Chondrocyte (in vitro differentiated cells): ENCODE data around the gene CTDP1. TPM values are rescaled to one million over a fixed set of nuclear protein-coding genes. Genes with fewer than 3 reads are reported as not detected.

Source experiments
- DNase-seq: peaks from one replicate; pipeline ENCODE4 v3.0.0; 2021; ENCODE audit warnings: mixed read lengths, low spot score
- H3K27ac Mint-ChIP-seq: one replicate; pipeline ENCODE4 v1.8.0; 2021; ENCODE audit warnings: mild to moderate bottlenecking, moderate library complexity, mixed read lengths; ENCODE audit not compliant: unreplicated experiment
- H3K27me3 Mint-ChIP-seq: 2 replicates; pipeline ENCODE4 v1.8.0; 2021; ENCODE audit warnings: low read depth, mixed read lengths
- H3K36me3 Mint-ChIP-seq: 2 replicates; pipeline ENCODE4 v1.8.0; 2021; ENCODE audit warnings: low read depth, mixed read lengths
- H3K4me1 Mint-ChIP-seq: 2 replicates; pipeline ENCODE4 v1.8.0; 2021; ENCODE audit warnings: low read depth, mild to moderate bottlenecking, mixed read lengths
- H3K4me3 Mint-ChIP-seq: one replicate; pipeline ENCODE4 v1.8.0; 2021; ENCODE audit warnings: mild to moderate bottlenecking, moderate library complexity, mixed read lengths; ENCODE audit not compliant: unreplicated experiment
- H3K9me3 Mint-ChIP-seq: 2 replicates; pipeline ENCODE4 v1.8.0; 2021; ENCODE audit warnings: low read depth, mixed read lengths
- total RNA-seq: library from RNA; stranded (reverse); gene quantifications from 3 replicates; pipeline ENCODE4 v1.2.1, GENCODE V29; 2021
- TF ChIP-seq, protein P1 (sequence below): fragments of 200-600 bp; sonication (generic); IDR thresholded peaks from 2 replicates; pipeline ENCODE4 v1.5.0; 2021; ENCODE audit warnings: antibody characterized with exemption, mild to moderate bottlenecking, moderate library complexity

Gene CTDP1
- total RNA-seq, 1 donor from 2014 or later, result 21.0 TPM

DNA sequence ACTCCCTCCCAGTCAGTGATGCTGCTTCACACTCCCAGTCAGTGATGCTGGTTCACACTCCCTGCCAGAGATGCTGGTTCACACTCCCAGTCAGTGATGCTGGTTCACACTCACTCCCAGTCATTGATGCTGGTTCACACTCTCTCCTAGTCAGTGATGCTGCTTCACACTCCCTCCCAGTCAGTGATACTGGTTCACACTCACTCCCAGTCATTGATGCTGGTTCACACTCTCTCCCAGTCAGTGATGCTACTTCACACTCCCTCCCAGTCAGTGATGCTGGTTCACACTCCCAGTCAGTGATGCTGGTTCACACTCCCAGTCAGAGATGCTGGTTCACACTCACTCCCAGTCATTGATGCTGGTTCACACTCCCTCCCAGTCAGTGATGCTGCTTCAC lies 83.8 kb downstream of the CTDP1 start:
- Mint-ChIP-seq H3K4me3 (no peak overlapping the region), H3K27me3 (peaks cover 7% of the 10 kb centered on the region), H3K27ac (no peak overlapping the region), H3K4me1 (no peaks in the 10 kb centered on the region), H3K36me3 (peaks cover 11% of the 10 kb centered on the region), H3K9me3 (peaks cover 45% of the 10 kb centered on the region)
- no peak for DNase-seq
- TF ChIP-seq, protein P1, sequence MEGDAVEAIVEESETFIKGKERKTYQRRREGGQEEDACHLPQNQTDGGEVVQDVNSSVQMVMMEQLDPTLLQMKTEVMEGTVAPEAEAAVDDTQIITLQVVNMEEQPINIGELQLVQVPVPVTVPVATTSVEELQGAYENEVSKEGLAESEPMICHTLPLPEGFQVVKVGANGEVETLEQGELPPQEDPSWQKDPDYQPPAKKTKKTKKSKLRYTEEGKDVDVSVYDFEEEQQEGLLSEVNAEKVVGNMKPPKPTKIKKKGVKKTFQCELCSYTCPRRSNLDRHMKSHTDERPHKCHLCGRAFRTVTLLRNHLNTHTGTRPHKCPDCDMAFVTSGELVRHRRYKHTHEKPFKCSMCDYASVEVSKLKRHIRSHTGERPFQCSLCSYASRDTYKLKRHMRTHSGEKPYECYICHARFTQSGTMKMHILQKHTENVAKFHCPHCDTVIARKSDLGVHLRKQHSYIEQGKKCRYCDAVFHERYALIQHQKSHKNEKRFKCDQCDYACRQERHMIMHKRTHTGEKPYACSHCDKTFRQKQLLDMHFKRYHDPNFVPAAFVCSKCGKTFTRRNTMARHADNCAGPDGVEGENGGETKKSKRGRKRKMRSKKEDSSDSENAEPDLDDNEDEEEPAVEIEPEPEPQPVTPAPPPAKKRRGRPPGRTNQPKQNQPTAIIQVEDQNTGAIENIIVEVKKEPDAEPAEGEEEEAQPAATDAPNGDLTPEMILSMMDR, result no peak

DNA sequence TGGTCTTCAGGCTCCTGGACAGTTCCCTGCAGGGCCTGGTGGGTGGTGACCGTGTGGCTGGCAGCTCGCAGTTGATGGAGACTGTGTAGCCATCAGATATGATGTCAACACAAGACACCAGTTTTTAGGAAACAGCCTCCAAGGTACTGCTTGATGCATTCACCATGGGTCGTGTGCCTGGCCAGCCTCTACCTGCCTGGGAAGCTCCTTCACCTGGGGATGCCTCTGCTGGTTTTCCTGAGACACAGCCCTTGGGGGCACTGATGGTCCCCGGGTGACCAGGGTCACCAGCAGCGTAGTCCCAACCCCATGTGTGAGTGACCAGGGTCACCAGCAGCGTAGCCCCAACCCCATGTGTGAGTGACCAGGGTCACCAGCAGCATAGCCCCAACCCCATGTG lies 84.5 kb downstream of the CTDP1 start:
- no peak overlapping the region for H3K27ac Mint-ChIP-seq
- peaks cover 10% of the 10 kb centered on the region for H3K27me3 Mint-ChIP-seq
- H3K36me3 Mint-ChIP-seq, result peaks cover 8% of the 10 kb centered on the region
- TF ChIP-seq, protein P1, result no peak
- no peak overlapping the region for H3K4me3 Mint-ChIP-seq
- peaks cover 41% of the 10 kb centered on the region for H3K9me3 Mint-ChIP-seq
- H3K4me1 Mint-ChIP-seq, result no peaks in the 10 kb centered on the region
- no peak for DNase-seq

DNA sequence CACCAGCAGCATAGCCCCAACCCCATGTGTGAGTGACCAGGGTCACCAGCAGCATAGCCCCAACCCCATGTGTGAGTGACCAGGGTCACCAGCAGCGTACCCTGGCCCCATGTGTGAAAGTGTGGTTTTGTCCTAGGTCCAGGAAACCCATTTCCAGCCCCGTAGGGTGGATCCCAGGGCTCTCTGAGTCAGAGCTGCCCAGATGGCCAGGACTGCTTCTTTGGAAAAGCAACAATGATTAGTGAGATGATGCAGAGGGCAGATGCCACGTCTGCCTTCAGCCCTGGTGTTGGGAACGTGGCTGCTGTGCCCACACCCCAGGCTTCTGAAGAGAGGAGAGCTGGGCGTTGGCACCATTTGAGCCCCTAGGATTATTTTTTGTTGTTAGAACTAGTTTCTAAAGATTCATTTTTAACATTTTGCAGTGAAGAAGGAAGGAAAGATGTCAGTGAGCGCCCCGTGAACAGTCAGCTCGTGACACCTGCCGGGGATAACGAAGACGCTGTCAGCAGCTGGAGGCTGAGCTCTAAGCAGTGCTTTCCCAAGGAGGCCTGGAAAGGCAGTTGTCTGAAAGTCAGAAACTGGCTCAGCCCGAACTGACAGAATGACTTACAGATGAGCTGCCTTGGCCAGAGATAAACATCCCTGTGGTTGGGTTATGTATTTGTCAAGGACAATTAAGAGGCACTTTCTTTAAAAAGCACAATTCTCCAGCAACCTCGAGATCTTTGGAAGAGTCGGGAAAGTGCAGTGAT lies 86.1 kb downstream of the CTDP1 start:
- DNase-seq, result no peak
- peaks cover 4% of the 10 kb centered on the region for H3K36me3 Mint-ChIP-seq
- peaks cover 10% of the 10 kb centered on the region for H3K27me3 Mint-ChIP-seq

DNA sequence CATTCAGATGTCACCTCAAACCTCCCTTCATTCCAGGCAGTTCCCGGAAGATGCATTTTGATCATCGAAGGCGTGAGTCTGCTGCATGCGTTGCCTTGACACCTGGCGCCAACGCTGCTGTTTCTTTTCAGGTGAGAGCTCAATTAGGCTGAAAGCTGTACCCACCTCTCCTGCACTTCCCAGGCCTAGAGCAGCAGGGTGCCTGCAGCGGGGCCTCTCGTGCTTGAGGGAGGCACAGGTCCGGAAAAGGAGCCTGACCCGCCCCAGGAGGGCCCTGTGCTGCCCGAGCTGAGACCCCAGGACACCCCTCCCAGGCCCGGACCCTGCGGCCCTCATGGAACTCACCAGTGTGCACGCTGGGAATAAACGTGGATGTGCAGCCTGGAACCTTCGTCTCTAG lies 86.7 kb downstream of the CTDP1 start:
- Mint-ChIP-seq H3K4me1 (no peaks in the 10 kb centered on the region), H3K27ac (no peak overlapping the region), H3K36me3 (peaks cover 4% of the 10 kb centered on the region), H3K9me3 (peaks cover 32% of the 10 kb centered on the region), H3K4me3 (no peak overlapping the region), H3K27me3 (peaks cover 10% of the 10 kb centered on the region)
- DNase-seq, result no peak
- TF ChIP-seq, protein P1, result no peak

More for the DNA sequence above, 86.1 kb downstream of the CTDP1 start:
- Mint-ChIP-seq H3K4me1 (no peaks in the 10 kb centered on the region), H3K4me3 (no peak overlapping the region), H3K9me3 (peaks cover 32% of the 10 kb centered on the region), H3K27ac (no peak overlapping the region)
- TF ChIP-seq, protein P1, result no peak

DNA sequence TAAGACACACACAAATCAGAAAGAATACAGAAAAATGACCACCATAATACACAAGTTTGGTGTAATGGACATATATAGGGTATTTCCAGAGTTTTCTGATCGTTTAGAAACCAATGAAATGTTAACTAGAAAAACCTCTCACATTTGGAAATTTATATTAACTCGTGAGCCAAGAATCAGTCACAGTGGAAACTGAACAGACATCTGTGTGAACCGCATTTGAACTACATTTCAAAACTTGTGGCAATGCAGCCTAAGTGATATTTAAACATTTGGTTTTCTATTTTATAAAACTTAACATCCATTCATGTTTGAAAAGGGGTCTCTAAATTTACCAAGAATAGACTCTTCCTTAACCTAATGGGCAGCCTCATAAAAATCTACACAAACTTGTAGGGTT lies 89.1 kb downstream of the CTDP1 start:
- H3K27me3 Mint-ChIP-seq, result peaks cover 27% of the 10 kb centered on the region
- H3K4me3 Mint-ChIP-seq, result no peak overlapping the region
- H3K27ac Mint-ChIP-seq, result no peak overlapping the region
- H3K4me1 Mint-ChIP-seq, result no peaks in the 10 kb centered on the region
- H3K9me3 Mint-ChIP-seq, result peaks cover 16% of the 10 kb centered on the region
- TF ChIP-seq, protein P1, result no peak
- peaks cover 4% of the 10 kb centered on the region for H3K36me3 Mint-ChIP-seq
- no peak for DNase-seq
